Bronchial epithelial cell (primary cell): Measurements from ENCODE around the gene PDLIM7. TPM values are rescaled to one million over a fixed set of nuclear protein-coding genes. Genes with fewer than 3 reads are reported as not detected.
A peak's percentile ranks its signal among the peaks of the same experiment; 100 is the strongest.

Source experiments
- DNase-seq: peaks from one replicate; pipeline ENCODE4 v3.0.0-alpha.2; 2010; ENCODE audit warnings: low read depth
- FAIRE-seq: peaks from 2 replicates; lab custom pipeline; 2011; peaks lifted over from hg19 to GRCh38; lab: Jason Lieb, UNC
- H3K27me3 ChIP-seq: 2 replicates; pipeline ENCODE4 v1.5.1; 2011; ENCODE audit warnings: low read length; ENCODE audit not compliant: control insufficient read depth, insufficient read depth
- H3K36me3 ChIP-seq: 2 replicates; pipeline ENCODE4 v1.5.1; 2011; ENCODE audit warnings: low read length; ENCODE audit not compliant: control insufficient read depth, insufficient read depth
- H3K4me3 ChIP-seq: 2 replicates; pipeline ENCODE4 v1.5.1; 2011; ENCODE audit warnings: mild to moderate bottlenecking, low read depth, low read length, control low read depth
- CTCF ChIP-seq: IDR thresholded peaks from 2 replicates; pipeline ENCODE4 v1.5.1; 2011; ENCODE audit warnings: mild to moderate bottlenecking, moderate library complexity, low read length, control low read depth, inconsistent platforms; ENCODE audit not compliant: insufficient read depth, severe bottlenecking
- total RNA-seq: library from RNA; depleted of rRNA; stranded (reverse); fragments of >200 nt; gene quantifications from 2 replicates; pipeline ENCODE4 v1.2.1, GENCODE V29; 2014

PDLIM7 gene
- total RNA-seq, 1 donor from 2014 or later = 19.5 TPM

GRCh38 chr5:177440211-177440989 lies 57.0 kb downstream of the PDLIM7 start:
- Histone ChIP-seq H3K27me3 (no peaks in the 10 kb centered on the region), H3K36me3 (peaks cover 3% of the 10 kb centered on the region), H3K4me3 (no peak overlapping the region)
- TF ChIP-seq CTCF = no peak
- FAIRE-seq = peak; percentile 47
- no peak for DNase-seq

GRCh38 chr5:177439518-177440053 lies 57.8 kb downstream of the PDLIM7 start:
- FAIRE-seq = peak; percentile 18
- H3K4me3 ChIP-seq = no peak overlapping the region
- TF ChIP-seq CTCF = no peak
- peaks cover 7% of the 10 kb centered on the region for H3K36me3 ChIP-seq
- DNase-seq = no peak
- H3K27me3 ChIP-seq = no peaks in the 10 kb centered on the region

GRCh38 chr5:177438468-177438867 lies 58.9 kb downstream of the PDLIM7 start:
- H3K4me3 ChIP-seq = no peak overlapping the region
- peaks cover 12% of the 10 kb centered on the region for H3K36me3 ChIP-seq
- FAIRE-seq (no peak), DNase-seq (no peak)
- no peaks in the 10 kb centered on the region for H3K27me3 ChIP-seq
- TF ChIP-seq CTCF = no peak

- H3K4me3 ChIP-seq = no peak overlapping the region
- H3K27me3 ChIP-seq = no peaks in the 10 kb centered on the region
- TF ChIP-seq CTCF = no peak
- DNase-seq (no peak), FAIRE-seq (peak; percentile 32)
- peaks cover 18% of the 10 kb centered on the region for H3K36me3 ChIP-seq
Observed at GRCh38 chr5:177437623-177438022, 59.8 kb downstream of the PDLIM7 start.

GRCh38 chr5:177435847-177436536 lies 61.4 kb downstream of the PDLIM7 start:
- Histone ChIP-seq H3K36me3 (peaks cover 26% of the 10 kb centered on the region), H3K4me3 (no peak overlapping the region), H3K27me3 (no peaks in the 10 kb centered on the region)
- DNase-seq (no peak), FAIRE-seq (no peak)
- TF ChIP-seq CTCF = no peak
